ENCODE measurements around the gene DNAH17. TPM values are rescaled to one million over a fixed set of nuclear protein-coding genes. Genes with fewer than 3 reads are reported as not detected.

Gene DNAH17
- total and polyA plus RNA-seq, 4 donors: 0.61 to 4.8 (median 2.7) TPM

GRCh38 chr17:78488156-78488555 lies 89.0 kb downstream of the DNAH17 start:
- Histone ChIP-seq H3K36me3 (ENCODE audit: control insufficient read depth, insufficient read depth, low read length) (no peaks in the 10 kb centered on the region), H3K27me3 (ENCODE audit: control insufficient read depth, insufficient read depth, low read length) (peaks cover 9% of the 10 kb centered on the region), H3K9me3 (ENCODE audit: control insufficient read depth, insufficient read depth, low read length) (no peaks in the 10 kb centered on the region), H3K4me1 (ENCODE audit: control insufficient read depth, insufficient read depth, low read length) (peaks cover 9% of the 10 kb centered on the region), H3K27ac (ENCODE audit: low read depth, low read length) (no peak overlapping the region), H3K4me3 (ENCODE audit: low read depth, low read length) (no peak overlapping the region)
- no peak for DNase-seq (ENCODE audit: low read depth in 4 of 6, low spot score in 6 of 6)
- 74% methylated on average over 8 of the region's 10 CpGs for WGBS (ENCODE audit: insufficient coverage)

GRCh38 chr17:78486946-78487680 lies 90.1 kb downstream of the DNAH17 start:
- Histone ChIP-seq H3K4me1 (ENCODE audit: control insufficient read depth, insufficient read depth, low read length) (peaks cover 9% of the 10 kb centered on the region), H3K4me3 (ENCODE audit: low read depth, low read length) (no peak overlapping the region), H3K27me3 (ENCODE audit: control insufficient read depth, insufficient read depth, low read length) (peaks cover 9% of the 10 kb centered on the region), H3K9me3 (ENCODE audit: control insufficient read depth, insufficient read depth, low read length) (no peaks in the 10 kb centered on the region), H3K36me3 (ENCODE audit: control insufficient read depth, insufficient read depth, low read length) (no peaks in the 10 kb centered on the region), H3K27ac (ENCODE audit: low read depth, low read length) (no peak overlapping the region)
- WGBS (ENCODE audit: insufficient coverage): 81% methylated on average over 13 of the region's 13 CpGs
- no peak for DNase-seq (ENCODE audit: low read depth in 4 of 6, low spot score in 6 of 6)

- Histone ChIP-seq H3K36me3 (ENCODE audit: control insufficient read depth, insufficient read depth, low read length) (no peaks in the 10 kb centered on the region), H3K4me3 (ENCODE audit: low read depth, low read length) (no peak overlapping the region), H3K27ac (ENCODE audit: low read depth, low read length) (no peak overlapping the region), H3K9me3 (ENCODE audit: control insufficient read depth, insufficient read depth, low read length) (no peaks in the 10 kb centered on the region), H3K27me3 (ENCODE audit: control insufficient read depth, insufficient read depth, low read length) (peaks cover 9% of the 10 kb centered on the region), H3K4me1 (ENCODE audit: control insufficient read depth, insufficient read depth, low read length) (peaks cover 9% of the 10 kb centered on the region)
- whole genome bisulfite sequencing (ENCODE audit: insufficient coverage): 94% methylated on average over 24 of the region's 24 CpGs
- no peak for DNase-seq (ENCODE audit: low read depth in 4 of 6, low spot score in 6 of 6)
Observed at GRCh38 chr17:78486228-78486802, 90.9 kb downstream of the DNAH17 start.

GRCh38 chr17:78485290-78486168 lies 91.7 kb downstream of the DNAH17 start:
- Histone ChIP-seq H3K27ac (ENCODE audit: low read depth, low read length) (no peak overlapping the region), H3K9me3 (ENCODE audit: control insufficient read depth, insufficient read depth, low read length) (no peaks in the 10 kb centered on the region), H3K36me3 (ENCODE audit: control insufficient read depth, insufficient read depth, low read length) (no peaks in the 10 kb centered on the region), H3K4me1 (ENCODE audit: control insufficient read depth, insufficient read depth, low read length) (peaks cover 9% of the 10 kb centered on the region), H3K27me3 (ENCODE audit: control insufficient read depth, insufficient read depth, low read length) (peaks cover 9% of the 10 kb centered on the region), H3K4me3 (ENCODE audit: low read depth, low read length) (no peak overlapping the region)
- DNase-seq (ENCODE audit: low read depth in 4 of 6, low spot score in 6 of 6): no peak
- 78% methylated on average over 28 of the region's 32 CpGs for WGBS (ENCODE audit: insufficient coverage)

GRCh38 chr17:78484271-78485246 lies 92.6 kb downstream of the DNAH17 start:
- Histone ChIP-seq H3K4me1 (ENCODE audit: control insufficient read depth, insufficient read depth, low read length) (peaks cover 9% of the 10 kb centered on the region), H3K4me3 (ENCODE audit: low read depth, low read length) (no peak overlapping the region), H3K36me3 (ENCODE audit: control insufficient read depth, insufficient read depth, low read length) (no peaks in the 10 kb centered on the region), H3K9me3 (ENCODE audit: control insufficient read depth, insufficient read depth, low read length) (no peaks in the 10 kb centered on the region), H3K27ac (ENCODE audit: low read depth, low read length) (no peak overlapping the region), H3K27me3 (ENCODE audit: control insufficient read depth, insufficient read depth, low read length) (peaks cover 9% of the 10 kb centered on the region)
- DNase-seq (ENCODE audit: low read depth in 4 of 6, low spot score in 6 of 6): no peak
- 15% methylated on average over 29 of the region's 43 CpGs for WGBS (ENCODE audit: insufficient coverage)

GRCh38 chr17:78479369-78479768 lies 97.8 kb downstream of the DNAH17 start:
- H3K36me3 ChIP-seq (ENCODE audit: control insufficient read depth, insufficient read depth, low read length): no peaks in the 10 kb centered on the region
- H3K9me3 ChIP-seq (ENCODE audit: control insufficient read depth, insufficient read depth, low read length): no peaks in the 10 kb centered on the region
- peaks cover 2% of the 10 kb centered on the region for H3K27me3 ChIP-seq (ENCODE audit: control insufficient read depth, insufficient read depth, low read length)
- 98% methylated on average over 6 of the region's 11 CpGs for WGBS (ENCODE audit: insufficient coverage)
- peaks cover 4% of the 10 kb centered on the region for H3K4me1 ChIP-seq (ENCODE audit: control insufficient read depth, insufficient read depth, low read length)
- H3K4me3 ChIP-seq (ENCODE audit: low read depth, low read length): no peak overlapping the region
- H3K27ac ChIP-seq (ENCODE audit: low read depth, low read length): no peak overlapping the region
- DNase-seq (ENCODE audit: low read depth in 4 of 6, low spot score in 6 of 6): no peak

GRCh38 chr17:78478757-78479297 lies 98.4 kb downstream of the DNAH17 start:
- DNase-seq (ENCODE audit: low read depth in 4 of 6, low spot score in 6 of 6): no peak
- 90% methylated on average over 5 of the region's 6 CpGs for WGBS (ENCODE audit: insufficient coverage)
- Histone ChIP-seq H3K4me1 (ENCODE audit: control insufficient read depth, insufficient read depth, low read length) (peaks cover 3% of the 10 kb centered on the region), H3K36me3 (ENCODE audit: control insufficient read depth, insufficient read depth, low read length) (no peaks in the 10 kb centered on the region), H3K4me3 (ENCODE audit: low read depth, low read length) (no peak overlapping the region), H3K9me3 (ENCODE audit: control insufficient read depth, insufficient read depth, low read length) (no peaks in the 10 kb centered on the region), H3K27me3 (ENCODE audit: control insufficient read depth, insufficient read depth, low read length) (no peaks in the 10 kb centered on the region), H3K27ac (ENCODE audit: low read depth, low read length) (no peak overlapping the region)

GRCh38 chr17:78477913-78478756 lies 99.1 kb downstream of the DNAH17 start:
- H3K27ac ChIP-seq (ENCODE audit: low read depth, low read length): no peak overlapping the region
- H3K4me3 ChIP-seq (ENCODE audit: low read depth, low read length): no peak overlapping the region
- H3K9me3 ChIP-seq (ENCODE audit: control insufficient read depth, insufficient read depth, low read length): no peaks in the 10 kb centered on the region
- no peaks in the 10 kb centered on the region for H3K36me3 ChIP-seq (ENCODE audit: control insufficient read depth, insufficient read depth, low read length)
- no peaks in the 10 kb centered on the region for H3K27me3 ChIP-seq (ENCODE audit: control insufficient read depth, insufficient read depth, low read length)
- 85% methylated on average over 2 of the region's 2 CpGs for WGBS (ENCODE audit: insufficient coverage)
- peaks cover 3% of the 10 kb centered on the region for H3K4me1 ChIP-seq (ENCODE audit: control insufficient read depth, insufficient read depth, low read length)
- DNase-seq (ENCODE audit: low read depth in 4 of 6, low spot score in 6 of 6): no peak

Measured in spinal cord (tissue), 10 donors.